PC-3 (cell line): Measurements from ENCODE around the gene EXOC1L.

ENCODE experiments used
- EZH2phosphoT487 ChIP-seq: fragments of 300-600 bp; sonication (generic); IDR thresholded peaks from 2 replicates; pipeline ENCODE4 v1.6.1; 2018; ENCODE audit warnings: mild to moderate bottlenecking, antibody characterized with exemption, low read length, borderline replicate concordance
- TF ChIP-seq, protein P1 (sequence below): fragments of 300-600 bp; sonication (generic); conservative IDR thresholded peaks from 2 replicates; pipeline ENCODE4 v1.5.1; 2017; ENCODE audit warnings: antibody characterized with exemption, low read depth, mild to moderate bottlenecking, low read length

GRCh38 chr4:55801498-55801897 lies 18.1 kb upstream of the EXOC1L start:
- TF ChIP-seq, protein P1, sequence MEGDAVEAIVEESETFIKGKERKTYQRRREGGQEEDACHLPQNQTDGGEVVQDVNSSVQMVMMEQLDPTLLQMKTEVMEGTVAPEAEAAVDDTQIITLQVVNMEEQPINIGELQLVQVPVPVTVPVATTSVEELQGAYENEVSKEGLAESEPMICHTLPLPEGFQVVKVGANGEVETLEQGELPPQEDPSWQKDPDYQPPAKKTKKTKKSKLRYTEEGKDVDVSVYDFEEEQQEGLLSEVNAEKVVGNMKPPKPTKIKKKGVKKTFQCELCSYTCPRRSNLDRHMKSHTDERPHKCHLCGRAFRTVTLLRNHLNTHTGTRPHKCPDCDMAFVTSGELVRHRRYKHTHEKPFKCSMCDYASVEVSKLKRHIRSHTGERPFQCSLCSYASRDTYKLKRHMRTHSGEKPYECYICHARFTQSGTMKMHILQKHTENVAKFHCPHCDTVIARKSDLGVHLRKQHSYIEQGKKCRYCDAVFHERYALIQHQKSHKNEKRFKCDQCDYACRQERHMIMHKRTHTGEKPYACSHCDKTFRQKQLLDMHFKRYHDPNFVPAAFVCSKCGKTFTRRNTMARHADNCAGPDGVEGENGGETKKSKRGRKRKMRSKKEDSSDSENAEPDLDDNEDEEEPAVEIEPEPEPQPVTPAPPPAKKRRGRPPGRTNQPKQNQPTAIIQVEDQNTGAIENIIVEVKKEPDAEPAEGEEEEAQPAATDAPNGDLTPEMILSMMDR, result no peak
- TF ChIP-seq EZH2phosphoT487, result no peak
